HEK293 (cell line): ENCODE measurements around the gene AP1S1.

Source experiments
- HOXC10 ChIP-seq: sonication (generic); formaldehyde crosslinking; IDR thresholded peaks from 2 replicates; pipeline ENCODE4 v1.8.1; 2023; ENCODE audit warnings: mild to moderate bottlenecking, missing genetic modification reagents
- IKZF3 ChIP-seq: fragments of 450-650 bp; IDR thresholded peaks from 2 replicates; pipeline ENCODE4 v1.5.0; 2018; ENCODE audit warnings: missing biosample characterization, mild to moderate bottlenecking, missing genetic modification characterization, moderate library complexity
- KLF8 ChIP-seq: fragments of 450-650 bp; formaldehyde crosslinking; IDR thresholded peaks from 2 replicates; pipeline ENCODE4 v1.5.1; 2016; ENCODE audit warnings: missing biosample characterization, missing genetic modification characterization
- PRDM1 ChIP-seq: fragments of 450-650 bp; formaldehyde crosslinking; IDR thresholded peaks from 2 replicates; pipeline ENCODE4; 2016; ENCODE audit warnings: missing biosample characterization, missing genetic modification characterization
- ZBTB48 ChIP-seq: fragments of 450-650 bp; formaldehyde crosslinking; IDR thresholded peaks from 2 replicates; pipeline ENCODE4 v1.5.1; 2016; ENCODE audit warnings: missing biosample characterization, missing genetic modification characterization
- ZBTB7A ChIP-seq: fragments of 450-650 bp; formaldehyde crosslinking; IDR thresholded peaks from 2 replicates; pipeline ENCODE4 v1.5.1; 2016; ENCODE audit warnings: low read depth, missing biosample characterization, missing genetic modification characterization
- ZBTB8A ChIP-seq: fragments of 450-650 bp; formaldehyde crosslinking; IDR thresholded peaks from 2 replicates; pipeline ENCODE4 v1.5.1; 2016; ENCODE audit warnings: missing biosample characterization, missing genetic modification characterization
- ZIC2 ChIP-seq: fragments of 450-650 bp; formaldehyde crosslinking; IDR thresholded peaks from 2 replicates; pipeline ENCODE4 v1.5.1; 2016; ENCODE audit warnings: missing biosample characterization, missing genetic modification characterization
- ZNF121 ChIP-seq: fragments of 450-650 bp; formaldehyde crosslinking; IDR thresholded peaks from 2 replicates; pipeline ENCODE4 v1.5.1; 2016; ENCODE audit warnings: missing biosample characterization, missing genetic modification characterization
- ZNF133 ChIP-seq: fragments of 450-650 bp; formaldehyde crosslinking; IDR thresholded peaks from 2 replicates; pipeline ENCODE4 v1.5.1; 2016; ENCODE audit warnings: missing biosample characterization, missing genetic modification characterization
- ZNF155 ChIP-seq: fragments of 450-650 bp; formaldehyde crosslinking; IDR thresholded peaks from 2 replicates; pipeline ENCODE4 v1.5.1; 2016; ENCODE audit warnings: missing biosample characterization, missing genetic modification characterization
- ZNF23 ChIP-seq: fragments of 450-650 bp; formaldehyde crosslinking; IDR thresholded peaks from 2 replicates; pipeline ENCODE4 v1.5.1; 2016; ENCODE audit warnings: missing biosample characterization, missing genetic modification characterization, borderline replicate concordance
- ZNF24 ChIP-seq: fragments of 450-650 bp; formaldehyde crosslinking; IDR thresholded peaks from 2 replicates; pipeline ENCODE4 v1.5.1; 2016; ENCODE audit warnings: missing biosample characterization, missing genetic modification characterization
- ZNF302 ChIP-seq: fragments of 450-650 bp; formaldehyde crosslinking; IDR thresholded peaks from 2 replicates; pipeline ENCODE4 v1.5.1; 2016; ENCODE audit warnings: missing biosample characterization, missing genetic modification characterization, low read depth
- ZNF341 ChIP-seq: fragments of 450-650 bp; formaldehyde crosslinking; IDR thresholded peaks from 2 replicates; pipeline ENCODE4; 2016; ENCODE audit warnings: low read depth, missing biosample characterization, missing genetic modification characterization
- ZNF354C ChIP-seq: fragments of 450-650 bp; formaldehyde crosslinking; IDR thresholded peaks from 2 replicates; pipeline ENCODE4 v1.5.1; 2016; ENCODE audit warnings: missing biosample characterization, missing genetic modification characterization, low read depth, borderline replicate concordance
- ZNF426 ChIP-seq: fragments of 450-650 bp; formaldehyde crosslinking; IDR thresholded peaks from 2 replicates; pipeline ENCODE4 v1.5.1; 2017; ENCODE audit warnings: missing biosample characterization, missing genetic modification characterization, mild to moderate bottlenecking, inconsistent platforms, moderate library complexity
- ZNF529 ChIP-seq: fragments of 450-650 bp; formaldehyde crosslinking; IDR thresholded peaks from 2 replicates; pipeline ENCODE4 v1.5.1; 2017; ENCODE audit warnings: missing genetic modification characterization, missing biosample characterization; ENCODE audit not compliant: insufficient replicate concordance
- ZNF555 ChIP-seq: fragments of 450-650 bp; formaldehyde crosslinking; conservative IDR thresholded peaks from 2 replicates; pipeline ENCODE4 v1.5.1; 2017; ENCODE audit warnings: missing biosample characterization, mild to moderate bottlenecking, missing genetic modification characterization, inconsistent platforms
- ZNF585B ChIP-seq: fragments of 450-650 bp; formaldehyde crosslinking; IDR thresholded peaks from 2 replicates; pipeline ENCODE4 v1.5.1; 2016; ENCODE audit warnings: missing biosample characterization, missing genetic modification characterization
- ZNF626 ChIP-seq: fragments of 450-650 bp; sonication (Bioruptor Pico); formaldehyde crosslinking; IDR thresholded peaks from 2 replicates; pipeline ENCODE4 v1.5.1; 2018; ENCODE audit warnings: missing biosample characterization, missing genetic modification characterization, inconsistent platforms
- ZNF658 ChIP-seq: fragments of 450-650 bp; formaldehyde crosslinking; IDR thresholded peaks from 2 replicates; pipeline ENCODE4; 2016; ENCODE audit warnings: missing biosample characterization, missing genetic modification characterization
- ZNF747 ChIP-seq: fragments of 450-650 bp; formaldehyde crosslinking; IDR thresholded peaks from 2 replicates; pipeline ENCODE4 v1.5.1; 2016; ENCODE audit warnings: missing biosample characterization, missing genetic modification characterization
- ZNF776 ChIP-seq: fragments of 450-650 bp; formaldehyde crosslinking; IDR thresholded peaks from 2 replicates; pipeline ENCODE4 v1.5.0; 2017; ENCODE audit warnings: missing biosample characterization, missing genetic modification characterization, borderline replicate concordance
- ZNF785 ChIP-seq: fragments of 450-650 bp; formaldehyde crosslinking; IDR thresholded peaks from 2 replicates; pipeline ENCODE4 v1.5.1; 2016; ENCODE audit warnings: missing biosample characterization, missing genetic modification characterization
- ZNF791 ChIP-seq: fragments of 450-650 bp; formaldehyde crosslinking; IDR thresholded peaks from 2 replicates; pipeline ENCODE4 v1.5.1; 2016; ENCODE audit warnings: missing biosample characterization, missing genetic modification characterization
- ZNF837 ChIP-seq: fragments of 450-650 bp; formaldehyde crosslinking; IDR thresholded peaks from 2 replicates; pipeline ENCODE4 v1.5.1; 2016; ENCODE audit warnings: missing biosample characterization, missing genetic modification characterization
- ZSCAN16 ChIP-seq: fragments of 450-650 bp; formaldehyde crosslinking; IDR thresholded peaks from 2 replicates; pipeline ENCODE4 v1.5.1; 2016; ENCODE audit warnings: missing biosample characterization, missing genetic modification characterization
- TF ChIP-seq, protein P1 (sequence below): fragments of 450-650 bp; formaldehyde crosslinking; optimal IDR thresholded peaks from 2 replicates; pipeline ENCODE3; 2016; ENCODE audit warnings: missing biosample characterization, mild to moderate bottlenecking, missing genetic modification characterization
- TF ChIP-seq, protein P2 (sequence below): fragments of 450-650 bp; formaldehyde crosslinking; IDR thresholded peaks from 2 replicates; pipeline ENCODE4 v1.5.1; 2016; ENCODE audit warnings: missing biosample characterization, missing genetic modification characterization, low read depth
- TF ChIP-seq, protein P3 (sequence below): fragments of 450-650 bp; formaldehyde crosslinking; IDR thresholded peaks from 2 replicates; pipeline ENCODE4 v1.5.1; 2016; ENCODE audit warnings: missing biosample characterization, missing genetic modification characterization
- TF ChIP-seq, protein P4 (sequence below): fragments of 450-650 bp; formaldehyde crosslinking; IDR thresholded peaks from 2 replicates; pipeline ENCODE4 v1.5.1; 2016; ENCODE audit warnings: missing biosample characterization, missing genetic modification characterization
- TF ChIP-seq, protein P5 (sequence below): fragments of 450-650 bp; formaldehyde crosslinking; IDR thresholded peaks from 2 replicates; pipeline ENCODE4 v1.5.1; 2016; ENCODE audit warnings: missing biosample characterization, missing genetic modification characterization

AP1S1 gene

DNA sequence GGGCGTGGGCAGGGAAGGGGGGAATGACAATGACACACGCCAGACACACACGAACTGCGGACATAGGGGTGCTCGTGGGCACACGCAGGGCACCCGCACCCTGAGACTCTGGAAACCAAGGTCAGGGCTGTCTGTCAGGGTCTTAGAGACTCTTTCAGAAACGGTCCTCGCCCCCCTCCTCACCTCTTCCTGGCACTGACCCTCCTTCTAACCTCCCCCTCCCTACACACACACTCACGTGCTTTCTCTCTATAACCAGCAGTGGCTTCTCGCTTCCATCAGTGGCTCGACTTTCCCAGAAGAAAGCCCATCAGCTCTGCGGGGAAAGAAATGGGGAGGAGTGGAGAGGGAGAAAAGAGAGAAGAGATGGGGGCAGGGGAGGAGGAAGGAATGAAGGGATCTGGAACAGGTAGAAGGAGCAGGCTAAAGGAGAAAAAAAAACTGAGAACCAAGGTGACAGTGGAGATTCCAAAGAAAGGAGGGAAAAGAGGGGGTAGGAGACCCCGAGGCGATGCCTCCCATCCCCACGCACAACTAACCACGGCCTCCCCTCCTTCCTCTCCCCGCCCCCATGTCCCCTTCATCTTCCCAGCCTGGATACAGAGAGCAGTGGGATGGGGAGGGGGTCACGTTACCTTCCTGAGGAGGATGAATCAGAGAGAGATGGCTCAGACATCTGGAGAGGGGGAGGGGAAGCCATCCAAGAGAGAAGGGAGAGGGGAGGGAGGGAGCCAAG lies 12.8 kb downstream of the AP1S1 start (continued):
- TF ChIP-seq ZNF626 (tag by site-specific recombination) = no peak
- TF ChIP-seq, protein P1, sequence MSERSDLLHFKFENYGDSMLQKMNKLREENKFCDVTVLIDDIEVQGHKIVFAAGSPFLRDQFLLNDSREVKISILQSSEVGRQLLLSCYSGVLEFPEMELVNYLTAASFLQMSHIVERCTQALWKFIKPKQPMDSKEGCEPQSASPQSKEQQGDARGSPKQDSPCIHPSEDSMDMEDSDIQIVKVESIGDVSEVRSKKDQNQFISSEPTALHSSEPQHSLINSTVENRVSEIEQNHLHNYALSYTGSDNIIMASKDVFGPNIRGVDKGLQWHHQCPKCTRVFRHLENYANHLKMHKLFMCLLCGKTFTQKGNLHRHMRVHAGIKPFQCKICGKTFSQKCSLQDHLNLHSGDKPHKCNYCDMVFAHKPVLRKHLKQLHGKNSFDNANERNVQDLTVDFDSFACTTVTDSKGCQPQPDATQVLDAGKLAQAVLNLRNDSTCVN = peak; percentile 14
- TF ChIP-seq ZNF791 (tag by site-specific recombination) = no peak
- TF ChIP-seq ZIC2 = no peak
- TF ChIP-seq ZNF585B (tag by site-specific recombination) = no peak
- TF ChIP-seq ZNF747 (tag by site-specific recombination) = no peak
- no peak for TF ChIP-seq HOXC10 (CRISPR knock-in tag)
- TF ChIP-seq ZBTB48 = no peak; the same call in 1 of the 2 replicates
- no peak for TF ChIP-seq ZNF302 (tag by site-specific recombination)
- no peak for TF ChIP-seq ZNF776 (tag by site-specific recombination)
- TF ChIP-seq ZBTB8A (tag by site-specific recombination) = peak; percentile 31; the same call in 1 of the 2 replicates
- no peak for TF ChIP-seq ZNF555 (tag by site-specific recombination)
- no peak for TF ChIP-seq ZNF23 (tag by site-specific recombination)
- TF ChIP-seq ZNF426 = no peak
- no peak for TF ChIP-seq ZSCAN16 (tag by site-specific recombination)
- TF ChIP-seq, protein P2, sequence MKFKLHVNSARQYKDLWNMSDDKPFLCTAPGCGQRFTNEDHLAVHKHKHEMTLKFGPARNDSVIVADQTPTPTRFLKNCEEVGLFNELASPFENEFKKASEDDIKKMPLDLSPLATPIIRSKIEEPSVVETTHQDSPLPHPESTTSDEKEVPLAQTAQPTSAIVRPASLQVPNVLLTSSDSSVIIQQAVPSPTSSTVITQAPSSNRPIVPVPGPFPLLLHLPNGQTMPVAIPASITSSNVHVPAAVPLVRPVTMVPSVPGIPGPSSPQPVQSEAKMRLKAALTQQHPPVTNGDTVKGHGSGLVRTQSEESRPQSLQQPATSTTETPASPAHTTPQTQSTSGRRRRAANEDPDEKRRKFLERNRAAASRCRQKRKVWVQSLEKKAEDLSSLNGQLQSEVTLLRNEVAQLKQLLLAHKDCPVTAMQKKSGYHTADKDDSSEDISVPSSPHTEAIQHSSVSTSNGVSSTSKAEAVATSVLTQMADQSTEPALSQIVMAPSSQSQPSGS (tag by site-specific recombination) = no peak
- TF ChIP-seq ZNF658 (tag by site-specific recombination) = no peak
- no peak for TF ChIP-seq ZNF155 (tag by site-specific recombination)
- TF ChIP-seq KLF8 = 0 out of 2 replicates have a peak, but pooled peaks have one; percentile 38
- TF ChIP-seq, protein P3, sequence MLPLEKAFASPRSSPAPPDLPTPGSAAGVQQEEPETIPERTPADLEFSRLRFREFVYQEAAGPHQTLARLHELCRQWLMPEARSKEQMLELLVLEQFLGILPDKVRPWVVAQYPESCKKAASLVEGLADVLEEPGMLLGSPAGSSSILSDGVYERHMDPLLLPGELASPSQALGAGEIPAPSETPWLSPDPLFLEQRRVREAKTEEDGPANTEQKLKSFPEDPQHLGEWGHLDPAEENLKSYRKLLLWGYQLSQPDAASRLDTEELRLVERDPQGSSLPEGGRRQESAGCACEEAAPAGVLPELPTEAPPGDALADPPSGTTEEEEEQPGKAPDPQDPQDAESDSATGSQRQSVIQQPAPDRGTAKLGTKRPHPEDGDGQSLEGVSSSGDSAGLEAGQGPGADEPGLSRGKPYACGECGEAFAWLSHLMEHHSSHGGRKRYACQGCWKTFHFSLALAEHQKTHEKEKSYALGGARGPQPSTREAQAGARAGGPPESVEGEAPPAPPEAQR (tag by site-specific recombination) = no peak
- no peak for TF ChIP-seq ZNF529 (tag by site-specific recombination)
- TF ChIP-seq ZNF133 (tag by site-specific recombination) = no peak
- no peak for TF ChIP-seq ZNF837 (tag by site-specific recombination)
- 0 out of 2 replicates have a peak, but pooled peaks have one; percentile 12 for TF ChIP-seq ZBTB7A (tag by site-specific recombination)
- TF ChIP-seq ZNF785 (tag by site-specific recombination) = no peak
- TF ChIP-seq, protein P4, sequence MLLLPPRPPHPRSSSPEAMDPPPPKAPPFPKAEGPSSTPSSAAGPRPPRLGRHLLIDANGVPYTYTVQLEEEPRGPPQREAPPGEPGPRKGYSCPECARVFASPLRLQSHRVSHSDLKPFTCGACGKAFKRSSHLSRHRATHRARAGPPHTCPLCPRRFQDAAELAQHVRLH = no peak
- no peak for TF ChIP-seq ZNF354C (tag by site-specific recombination)
- TF ChIP-seq, protein P5, sequence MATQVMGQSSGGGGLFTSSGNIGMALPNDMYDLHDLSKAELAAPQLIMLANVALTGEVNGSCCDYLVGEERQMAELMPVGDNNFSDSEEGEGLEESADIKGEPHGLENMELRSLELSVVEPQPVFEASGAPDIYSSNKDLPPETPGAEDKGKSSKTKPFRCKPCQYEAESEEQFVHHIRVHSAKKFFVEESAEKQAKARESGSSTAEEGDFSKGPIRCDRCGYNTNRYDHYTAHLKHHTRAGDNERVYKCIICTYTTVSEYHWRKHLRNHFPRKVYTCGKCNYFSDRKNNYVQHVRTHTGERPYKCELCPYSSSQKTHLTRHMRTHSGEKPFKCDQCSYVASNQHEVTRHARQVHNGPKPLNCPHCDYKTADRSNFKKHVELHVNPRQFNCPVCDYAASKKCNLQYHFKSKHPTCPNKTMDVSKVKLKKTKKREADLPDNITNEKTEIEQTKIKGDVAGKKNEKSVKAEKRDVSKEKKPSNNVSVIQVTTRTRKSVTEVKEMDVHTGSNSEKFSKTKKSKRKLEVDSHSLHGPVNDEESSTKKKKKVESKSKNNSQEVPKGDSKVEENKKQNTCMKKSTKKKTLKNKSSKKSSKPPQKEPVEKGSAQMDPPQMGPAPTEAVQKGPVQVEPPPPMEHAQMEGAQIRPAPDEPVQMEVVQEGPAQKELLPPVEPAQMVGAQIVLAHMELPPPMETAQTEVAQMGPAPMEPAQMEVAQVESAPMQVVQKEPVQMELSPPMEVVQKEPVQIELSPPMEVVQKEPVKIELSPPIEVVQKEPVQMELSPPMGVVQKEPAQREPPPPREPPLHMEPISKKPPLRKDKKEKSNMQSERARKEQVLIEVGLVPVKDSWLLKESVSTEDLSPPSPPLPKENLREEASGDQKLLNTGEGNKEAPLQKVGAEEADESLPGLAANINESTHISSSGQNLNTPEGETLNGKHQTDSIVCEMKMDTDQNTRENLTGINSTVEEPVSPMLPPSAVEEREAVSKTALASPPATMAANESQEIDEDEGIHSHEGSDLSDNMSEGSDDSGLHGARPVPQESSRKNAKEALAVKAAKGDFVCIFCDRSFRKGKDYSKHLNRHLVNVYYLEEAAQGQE (tag by site-specific recombination) = no peak
- no peak for TF ChIP-seq ZNF24
- no peak for TF ChIP-seq ZNF121 (tag by site-specific recombination)
- 0 out of 2 replicates have a peak, but pooled peaks have one; percentile 50 for TF ChIP-seq IKZF3 (tag by site-specific recombination)
- peak; percentile 96 for TF ChIP-seq PRDM1
- TF ChIP-seq ZNF341 (tag by site-specific recombination) = no peak
